Prostate gland (tissue), 2 donors: ENCODE results near the gene CD48. TPM values are rescaled to one million over a fixed set of nuclear protein-coding genes. Genes with fewer than 3 reads are reported as not detected.

ENCODE experiments used
- DNase-seq: peaks from one replicate; pipeline ENCODE4 v3.0.0-alpha.2; 2019; ENCODE audit warnings: low spot score
- H3K27ac ChIP-seq, 2 donors: fragments of 200-600 bp; sonication (generic); 2 replicates each; pipeline ENCODE4 v1.5.1; 2017 to 2019
- H3K27me3 ChIP-seq: fragments of 200-600 bp; sonication (generic); replicated peaks from 2 replicates; pipeline ENCODE4 v1.5.1; 2019; ENCODE audit not compliant: insufficient read depth
- H3K36me3 ChIP-seq, 2 donors: fragments of 200-600 bp; sonication (generic); 1 replicate in 1 of 2; 2 replicates in 1 of 2; pipeline versions ENCODE4 v1.5.1 to v1.8.1; 2017 to 2019
- H3K4me1 ChIP-seq: fragments of 200-600 bp; sonication (generic); replicated peaks from 2 replicates; pipeline ENCODE4 v1.5.1; 2019
- H3K4me3 ChIP-seq, 2 donors: fragments of 200-600 bp; sonication (generic); 2 replicates each; pipeline ENCODE4 v1.5.1; 2017 to 2019
- H3K9me3 ChIP-seq: fragments of 200-600 bp; sonication (generic); 2 replicates; pipeline ENCODE4 v1.5.1; 2017
- POLR2A ChIP-seq: fragments of 450-650 bp; IDR thresholded peaks from one replicate; pipeline ENCODE4 v1.6.1; 2016; ENCODE audit warnings: antibody characterized with exemption, mild to moderate bottlenecking
- POLR2AphosphoS5 ChIP-seq: sonication (generic); formaldehyde crosslinking; IDR thresholded peaks from one replicate; pipeline ENCODE4 v1.6.1; 2017; ENCODE audit warnings: antibody characterized with exemption
- WGBS: methylation state at CpG from one replicate; pipeline ENCODE4 v1.1.5; 2018; 5-methylcytosine and 5-hydroxymethylcytosine counted together
- intact Hi-C: fragments of 100-400 bp; cut with DNase I; formaldehyde crosslinking; loops from one replicate; pipeline ENCODE4 v1.14.2; 2022
- total RNA-seq, 2 donors: library from RNA; depleted of rRNA; stranded (reverse); fragments of >200 nt; gene quantifications; one replicate each; pipeline ENCODE4 v1.1.0, GENCODE V29; 2016
- TF ChIP-seq, protein P1 (sequence below), 4 experiments: fragments of 200-600 bp in 2 of 4; fragments of 450-650 bp in 2 of 4; sonication (generic) in 2 of 4; IDR thresholded peaks; 1 replicate in 3 of 4; 2 replicates in 1 of 4; pipeline ENCODE4 v1.5.1; 2016 to 2019; ENCODE audit warnings: antibody characterized with exemption in 4 of 4, mild to moderate bottlenecking in 2 of 4, moderate library complexity in 2 of 4

CD48 gene, protein sequence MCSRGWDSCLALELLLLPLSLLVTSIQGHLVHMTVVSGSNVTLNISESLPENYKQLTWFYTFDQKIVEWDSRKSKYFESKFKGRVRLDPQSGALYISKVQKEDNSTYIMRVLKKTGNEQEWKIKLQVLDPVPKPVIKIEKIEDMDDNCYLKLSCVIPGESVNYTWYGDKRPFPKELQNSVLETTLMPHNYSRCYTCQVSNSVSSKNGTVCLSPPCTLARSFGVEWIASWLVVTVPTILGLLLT
- total RNA-seq, result 1 to 10 TPM; 3.0 to 4.7 TPM

DNA sequence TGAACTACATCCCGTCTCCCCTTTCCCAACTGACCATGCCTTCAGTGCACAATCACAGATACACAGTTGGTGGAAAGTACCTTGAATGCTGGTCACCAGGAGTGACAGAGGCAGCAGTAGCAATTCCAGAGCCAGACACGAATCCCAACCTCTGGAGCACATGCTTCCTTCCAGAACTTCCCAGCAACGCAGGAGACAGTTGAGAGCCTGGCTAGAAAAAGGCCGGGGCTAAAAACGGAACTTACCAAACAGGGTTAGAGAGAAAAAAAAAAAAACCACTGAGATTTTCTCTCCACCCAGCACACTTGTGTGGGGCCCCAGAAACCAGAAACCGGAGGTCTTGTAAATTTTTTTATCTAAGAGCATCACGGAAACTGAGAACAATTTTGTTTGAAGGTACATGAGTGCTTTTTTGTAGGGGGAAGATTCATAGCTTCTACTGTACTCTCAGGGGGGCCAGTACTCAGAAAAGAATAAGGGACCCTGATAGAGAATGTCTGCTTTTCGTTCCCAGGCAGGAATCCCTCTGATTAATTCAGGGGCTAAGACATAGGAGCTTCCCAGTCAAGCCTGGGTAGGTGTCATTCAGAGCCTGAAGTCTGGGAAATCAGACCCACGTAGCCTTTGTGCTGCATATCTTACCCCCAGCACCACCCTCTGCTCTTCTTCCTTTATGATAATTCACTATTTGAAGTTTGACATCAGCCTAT lies at the start of gene CD48:
Gene CD48 (minus strand): TSS at position 221 of the 710 bp plus-strand sequence. CDS start 59 bp downstream, at position 162.
- intact Hi-C loops, result no loop called here
- no peak within 1 kb of the TSS for H3K27ac ChIP-seq
- H3K36me3 ChIP-seq, result no peaks in the 10 kb centered on the region
- H3K4me3 ChIP-seq, result no peak within 1 kb of the TSS
- TF ChIP-seq POLR2AphosphoS5 (no peak), POLR2A (no peak)
- TF ChIP-seq, protein P1, sequence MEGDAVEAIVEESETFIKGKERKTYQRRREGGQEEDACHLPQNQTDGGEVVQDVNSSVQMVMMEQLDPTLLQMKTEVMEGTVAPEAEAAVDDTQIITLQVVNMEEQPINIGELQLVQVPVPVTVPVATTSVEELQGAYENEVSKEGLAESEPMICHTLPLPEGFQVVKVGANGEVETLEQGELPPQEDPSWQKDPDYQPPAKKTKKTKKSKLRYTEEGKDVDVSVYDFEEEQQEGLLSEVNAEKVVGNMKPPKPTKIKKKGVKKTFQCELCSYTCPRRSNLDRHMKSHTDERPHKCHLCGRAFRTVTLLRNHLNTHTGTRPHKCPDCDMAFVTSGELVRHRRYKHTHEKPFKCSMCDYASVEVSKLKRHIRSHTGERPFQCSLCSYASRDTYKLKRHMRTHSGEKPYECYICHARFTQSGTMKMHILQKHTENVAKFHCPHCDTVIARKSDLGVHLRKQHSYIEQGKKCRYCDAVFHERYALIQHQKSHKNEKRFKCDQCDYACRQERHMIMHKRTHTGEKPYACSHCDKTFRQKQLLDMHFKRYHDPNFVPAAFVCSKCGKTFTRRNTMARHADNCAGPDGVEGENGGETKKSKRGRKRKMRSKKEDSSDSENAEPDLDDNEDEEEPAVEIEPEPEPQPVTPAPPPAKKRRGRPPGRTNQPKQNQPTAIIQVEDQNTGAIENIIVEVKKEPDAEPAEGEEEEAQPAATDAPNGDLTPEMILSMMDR (IDR thresholded peaks at IDR 0.05), result no peak
- 29% methylated on average over 9 of the region's 9 CpGs for WGBS
- no peaks in the 10 kb centered on the region for H3K27me3 ChIP-seq
- DNase-seq, result no peak
- H3K4me1 ChIP-seq, result no peaks in the 10 kb centered on the region
- no peaks in the 10 kb centered on the region for H3K9me3 ChIP-seq

DNA sequence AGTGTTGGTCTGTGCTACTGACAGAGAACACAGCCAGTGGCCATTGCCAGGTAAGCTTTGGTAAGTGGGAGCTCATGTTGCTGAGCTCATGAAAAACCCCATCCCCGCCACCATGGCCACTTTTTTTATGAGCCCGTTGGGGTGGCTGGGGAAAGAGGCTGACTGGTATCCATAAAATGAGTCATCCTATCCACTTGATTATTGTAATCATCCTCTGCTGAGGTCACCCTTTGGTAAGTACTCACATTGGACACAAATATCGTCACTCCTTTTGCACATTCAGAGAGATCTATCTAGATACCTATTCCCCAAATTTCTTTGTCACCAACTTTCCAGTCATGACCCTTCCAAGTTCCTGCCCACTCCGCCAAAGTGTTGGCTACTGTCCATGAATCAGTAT lies 49.4 kb upstream of the CD48 start:
- TF ChIP-seq POLR2AphosphoS5 (no peak), POLR2A (no peak)
- TF ChIP-seq, protein P1 (IDR thresholded peaks at IDR 0.05), result no peak
- no peak for DNase-seq
- no peaks in the 10 kb centered on the region for H3K4me1 ChIP-seq
- H3K27me3 ChIP-seq, result no peaks in the 10 kb centered on the region
- no peak overlapping the region for H3K27ac ChIP-seq
- no peaks in the 10 kb centered on the region for H3K36me3 ChIP-seq
- H3K9me3 ChIP-seq, result no peaks in the 10 kb centered on the region
- intact Hi-C loops, result no loop called here
- WGBS, result 90% methylated on average over 4 of the region's 4 CpGs
- H3K4me3 ChIP-seq, result no peak overlapping the region

DNA sequence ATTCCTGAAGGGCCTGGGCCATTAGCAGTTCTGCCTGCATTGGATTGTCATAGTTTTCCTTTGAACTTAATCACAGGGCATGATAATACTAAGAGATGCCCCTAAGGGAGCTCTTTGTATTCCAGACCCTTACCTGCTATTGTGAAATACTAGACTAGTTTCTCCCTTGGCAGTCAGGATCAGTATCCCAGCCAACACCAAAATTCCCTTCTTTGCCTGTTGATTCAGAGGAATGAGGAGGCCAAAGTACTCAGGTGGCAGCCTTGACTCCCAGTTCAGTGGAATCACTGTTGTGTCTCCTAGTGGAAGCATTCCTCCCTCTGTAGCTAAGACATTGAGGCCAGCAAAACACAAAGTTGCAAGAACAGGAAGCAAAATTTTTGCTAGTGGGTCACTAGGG lies 48.1 kb upstream of the CD48 start:
- no peak overlapping the region for H3K4me3 ChIP-seq
- TF ChIP-seq POLR2AphosphoS5, result no peak
- TF ChIP-seq, protein P1 (IDR thresholded peaks at IDR 0.05), result no peak
- no peak for TF ChIP-seq POLR2A
- H3K4me1 ChIP-seq, result no peaks in the 10 kb centered on the region
- H3K27me3 ChIP-seq, result no peaks in the 10 kb centered on the region
- DNase-seq, result no peak
- no peaks in the 10 kb centered on the region for H3K9me3 ChIP-seq
- H3K27ac ChIP-seq, result no peak overlapping the region
- intact Hi-C loops, result no loop called here
- H3K36me3 ChIP-seq, result no peaks in the 10 kb centered on the region

DNA sequence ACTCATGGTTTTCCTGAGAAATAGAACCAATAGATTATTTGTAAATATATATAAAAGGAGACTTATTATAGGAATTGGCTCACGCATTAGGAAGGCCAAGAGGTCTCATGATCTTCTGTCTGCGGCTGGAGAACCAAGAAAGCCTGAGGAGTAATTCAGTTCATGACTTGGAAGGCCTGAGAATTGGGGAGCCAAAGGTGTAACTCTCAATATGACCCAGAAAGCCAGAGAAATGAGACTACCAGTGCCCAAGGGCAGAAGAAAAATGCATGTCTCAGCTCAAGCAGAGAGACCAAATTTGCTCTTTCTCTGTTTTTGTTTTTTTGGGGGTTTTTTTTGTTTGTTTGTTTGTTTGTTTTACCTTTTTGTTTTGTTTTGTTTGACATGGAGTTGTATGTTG lies 46.9 kb upstream of the CD48 start:
- H3K4me3 ChIP-seq, result no peak overlapping the region
- no peaks in the 10 kb centered on the region for H3K27me3 ChIP-seq
- TF ChIP-seq POLR2A (no peak), POLR2AphosphoS5 (no peak)
- TF ChIP-seq, protein P1 (IDR thresholded peaks at IDR 0.05), result no peak
- WGBS, result 97% methylated on average over 2 of the region's 2 CpGs
- no peaks in the 10 kb centered on the region for H3K36me3 ChIP-seq
- no peaks in the 10 kb centered on the region for H3K9me3 ChIP-seq
- H3K4me1 ChIP-seq, result no peaks in the 10 kb centered on the region
- no peak for DNase-seq
- intact Hi-C loops, result no loop called here
- no peak overlapping the region for H3K27ac ChIP-seq

DNA sequence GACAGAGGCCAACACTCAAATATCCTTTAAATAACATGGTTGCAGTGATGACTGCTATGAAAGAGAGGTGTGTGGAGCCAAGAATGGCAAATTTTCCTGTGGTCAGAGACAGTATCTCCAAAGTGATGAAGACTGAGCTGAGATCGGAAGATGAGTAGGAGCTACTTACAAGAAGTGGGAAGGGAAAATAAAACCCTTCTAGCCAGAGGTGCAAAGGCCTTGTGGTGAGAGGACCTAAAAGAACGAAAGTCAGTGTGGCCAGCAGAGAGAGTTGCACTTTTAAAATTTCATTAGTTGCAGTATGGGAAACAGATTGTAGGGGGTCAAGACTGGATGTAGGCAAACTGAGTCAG lies 45.2 kb upstream of the CD48 start:
- no peak overlapping the region for H3K4me3 ChIP-seq
- H3K36me3 ChIP-seq, result no peaks in the 10 kb centered on the region
- intact Hi-C loops, result no loop called here
- H3K27me3 ChIP-seq, result no peaks in the 10 kb centered on the region
- WGBS, result 96% methylated on average over 2 of the region's 2 CpGs
- DNase-seq, result no peak
- H3K4me1 ChIP-seq, result no peaks in the 10 kb centered on the region
- TF ChIP-seq POLR2AphosphoS5, result no peak
- TF ChIP-seq POLR2A, result no peak
- TF ChIP-seq, protein P1 (IDR thresholded peaks at IDR 0.05), result no peak
- H3K9me3 ChIP-seq, result no peaks in the 10 kb centered on the region
- no peak overlapping the region for H3K27ac ChIP-seq
